Neuronal stem cell (in vitro differentiated cells): Measurements from ENCODE around the gene BECN2.

Source experiments
- DNase-seq: peaks from one replicate; pipeline ENCODE4 v3.0.0-alpha.2; 2013; ENCODE audit warnings: low spot score
- H2AFZ ChIP-seq: one replicate; pipeline ENCODE4 v1.6.1; 2013; ENCODE audit warnings: mild to moderate bottlenecking, low read length, inconsistent platforms
- H2AK5ac ChIP-seq: 2 replicates; pipeline ENCODE4 v1.6.1; 2013; ENCODE audit warnings: low read depth, mild to moderate bottlenecking, inconsistent platforms, low read length, moderate library complexity, mixed read lengths
- H2BK120ac ChIP-seq: 2 replicates; pipeline ENCODE4 v1.6.1; 2013; ENCODE audit warnings: low read depth, mild to moderate bottlenecking, inconsistent platforms, low read length, moderate library complexity, mixed read lengths
- H2BK12ac ChIP-seq: one replicate; pipeline ENCODE4 v1.6.1; 2013; ENCODE audit warnings: low read length, inconsistent platforms
- H2BK15ac ChIP-seq: 2 replicates; pipeline ENCODE4 v1.6.1; 2013; ENCODE audit warnings: mild to moderate bottlenecking, low read length, inconsistent platforms, mixed read lengths
- H2BK5ac ChIP-seq: one replicate; pipeline ENCODE4 v1.6.1; 2013; ENCODE audit warnings: inconsistent platforms, mild to moderate bottlenecking, low read length, moderate library complexity
- H3K14ac ChIP-seq: one replicate; pipeline ENCODE4 v1.6.1; 2013; ENCODE audit warnings: low read length, inconsistent platforms
- H3K18ac ChIP-seq: 2 replicates; pipeline ENCODE4 v1.6.1; 2013; ENCODE audit warnings: low read length, inconsistent platforms
- H3K23ac ChIP-seq: 2 replicates; pipeline ENCODE4 v1.6.1; 2013; ENCODE audit warnings: low read depth, mild to moderate bottlenecking, mixed read lengths, low read length, inconsistent platforms; ENCODE audit not compliant: poor library complexity
- H3K27ac ChIP-seq: replicated peaks from 3 replicates; pipeline ENCODE4 v1.5.1; 2013; ENCODE audit warnings: low read length, inconsistent platforms
- H3K27me3 ChIP-seq, 3 experiments: 2 replicates each; pipeline ENCODE4 v1.6.1; 2013; ENCODE audit warnings: low read length in 3 of 3, mild to moderate bottlenecking in 2 of 3, inconsistent platforms in 1 of 3, low read depth in 1 of 3, mixed read lengths in 1 of 3, moderate library complexity in 1 of 3; ENCODE audit not compliant: control insufficient read depth in 3 of 3, insufficient read depth in 3 of 3
- H3K36me3 ChIP-seq, 2 donors: replicated peaks in 1 of 2; 2 replicates each; pipeline ENCODE4 v1.6.1; 2013; ENCODE audit warnings: low read length in 2 of 2; ENCODE audit not compliant: control insufficient read depth in 2 of 2, insufficient read depth in 2 of 2
- H3K4ac ChIP-seq: 2 replicates; pipeline ENCODE4 v1.6.1; 2013; ENCODE audit warnings: inconsistent platforms, mild to moderate bottlenecking, low read length, moderate library complexity
- H3K4me1 ChIP-seq, 2 donors: 1 replicate in 1 of 2; 2 replicates in 1 of 2; pipeline ENCODE4 v1.6.1; 2013; ENCODE audit warnings: low read length in 2 of 2, low read depth in 1 of 2; ENCODE audit not compliant: control insufficient read depth in 2 of 2, insufficient read depth in 1 of 2
- H3K4me2 ChIP-seq: one replicate; pipeline ENCODE4 v1.6.1; 2013; ENCODE audit warnings: mild to moderate bottlenecking, low read length, inconsistent platforms; ENCODE audit not compliant: insufficient read depth, poor library complexity, severe bottlenecking
- H3K4me3 ChIP-seq, 2 donors: 2 replicates each; pipeline ENCODE4 v1.5.1; 2013; ENCODE audit warnings: low read length in 2 of 2, mild to moderate bottlenecking in 2 of 2, inconsistent platforms in 1 of 2, moderate library complexity in 1 of 2
- H3K79me1 ChIP-seq: one replicate; pipeline ENCODE4 v1.6.1; 2013; ENCODE audit warnings: low read depth, mild to moderate bottlenecking, inconsistent platforms, low read length, moderate library complexity
- H3K9ac ChIP-seq: one replicate; pipeline ENCODE4 v1.6.1; 2013; ENCODE audit warnings: mild to moderate bottlenecking, low read depth, low read length, inconsistent platforms; ENCODE audit not compliant: poor library complexity
- H3K9me3 ChIP-seq, 2 donors: replicated peaks in 1 of 2; 2 replicates each; pipeline versions ENCODE3 to v1.6.1; 2013; ENCODE audit warnings: low read length in 2 of 2, mild to moderate bottlenecking in 2 of 2, inconsistent platforms in 1 of 2, low read depth in 1 of 2, mixed read lengths in 1 of 2, moderate library complexity in 1 of 2; ENCODE audit not compliant: control insufficient read depth in 2 of 2, insufficient read depth in 1 of 2
- H4K8ac ChIP-seq: one replicate; pipeline ENCODE4 v1.6.1; 2013; ENCODE audit warnings: low read depth, mild to moderate bottlenecking, inconsistent platforms, low read length, moderate library complexity
- H4K91ac ChIP-seq: one replicate; pipeline ENCODE4 v1.6.1; 2013; ENCODE audit warnings: low read length, low read depth, mild to moderate bottlenecking, inconsistent platforms; ENCODE audit not compliant: poor library complexity
- WGBS, 2 donors: extraction: QIAGEN DNeasy Blood & Tissue Kit; methylation state at CpG; one replicate each; pipeline ENCODE4 v1.1.7; 2013; ENCODE audit warnings: missing lambda C conversion rate in 2 of 2, mixed read lengths in 1 of 2; ENCODE audit not compliant: insufficient read length in 2 of 2, insufficient replicate concordance in 1 of 2; ENCODE audit errors: extremely low coverage in 2 of 2; 5-methylcytosine and 5-hydroxymethylcytosine counted together

The BECN2 gene

DNA sequence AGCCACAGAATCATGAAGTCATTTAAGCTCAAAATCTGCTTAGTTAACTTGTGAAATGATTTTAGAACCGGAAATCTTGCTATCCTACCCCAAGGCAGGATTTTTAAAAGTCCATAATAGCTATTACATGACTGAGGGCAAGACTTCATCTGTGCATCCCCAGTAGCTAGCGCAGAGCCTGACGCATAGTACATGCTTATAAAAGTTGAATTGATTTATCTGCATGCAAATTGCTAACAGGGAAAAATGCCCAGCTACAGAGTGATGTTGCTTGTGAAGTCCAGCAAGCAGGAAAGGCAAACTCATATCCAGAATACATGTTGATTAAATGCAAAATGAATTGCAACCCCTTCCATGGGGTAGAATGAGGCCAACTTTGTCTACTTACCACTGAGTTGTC lies 49.4 kb downstream of the BECN2 start:
- Histone ChIP-seq H3K27ac (no peak overlapping the region), H3K9ac (no peak overlapping the region), H3K36me3 (no peaks in the 10 kb centered on the region), H2AFZ (no peak overlapping the region), H2BK12ac (no peak overlapping the region), H3K23ac (no peak overlapping the region), H2BK120ac (no peak overlapping the region), H2BK5ac (no peak overlapping the region), H3K18ac (no peak overlapping the region), H3K27me3 (no peaks in the 10 kb centered on the region), H3K9me3 (no peaks in the 10 kb centered on the region), H4K8ac (no peak overlapping the region), H3K79me1 (no peaks in the 10 kb centered on the region), H2AK5ac (no peak overlapping the region), H3K14ac (no peak overlapping the region), H3K4ac (no peak overlapping the region), H2BK15ac (no peak overlapping the region), H4K91ac (no peak overlapping the region), H3K4me1 (no peaks in the 10 kb centered on the region), H3K4me3 (no peak overlapping the region), H3K4me2 (no peak overlapping the region)
- DNase-seq = no peak
- WGBS, 2 donors = no CpG with 5 or more reads among the region's 3 CpGs
